Muscle layer of colon (tissue), 2 donors: ENCODE data around the gene MYL7.

Experiments
- H3K27ac ChIP-seq: one replicate; pipeline ENCODE4 v1.7.0; 2013; ENCODE audit warnings: low read depth, mild to moderate bottlenecking, low read length, moderate library complexity
- H3K27me3 ChIP-seq, 2 donors: one replicate each; pipeline ENCODE4 v1.7.0; 2013; ENCODE audit warnings: low read length in 2 of 2, mild to moderate bottlenecking in 2 of 2; ENCODE audit not compliant: insufficient read depth in 2 of 2, control insufficient read depth in 1 of 2
- H3K36me3 ChIP-seq: one replicate; pipeline ENCODE4 v1.7.0; 2013; ENCODE audit warnings: mild to moderate bottlenecking, low read length; ENCODE audit not compliant: insufficient read depth
- H3K4me1 ChIP-seq: one replicate; pipeline ENCODE4 v1.7.0; 2013; ENCODE audit warnings: mild to moderate bottlenecking, low read length; ENCODE audit not compliant: insufficient read depth
- H3K4me3 ChIP-seq, 2 donors: one replicate each; pipeline ENCODE4 v1.7.0; 2013; ENCODE audit warnings: low read length in 2 of 2, low read depth in 1 of 2, mild to moderate bottlenecking in 1 of 2, moderate library complexity in 1 of 2
- H3K9ac ChIP-seq: one replicate; pipeline ENCODE4 v1.7.0; 2013; ENCODE audit warnings: low read length
- H3K9me3 ChIP-seq: one replicate; pipeline ENCODE4 v1.7.0; 2013; ENCODE audit warnings: mild to moderate bottlenecking, low read length
- donor health status: abdominal sarcoma.
- donor health status: Adenocarcinoma of cecum.

Gene MYL7

GRCh38 chr7:44154703-44155102 is 13.6 kb upstream of the MYL7 start:
- Histone ChIP-seq H3K4me3 (no peak overlapping the region), H3K4me1 (no peaks in the 10 kb centered on the region), H3K9me3 (no peaks in the 10 kb centered on the region), H3K36me3 (no peaks in the 10 kb centered on the region), H3K27me3 (no peaks in the 10 kb centered on the region), H3K9ac (no peak overlapping the region), H3K27ac (no peak overlapping the region)

GRCh38 chr7:44153948-44154335 is 12.8 kb upstream of the MYL7 start:
- Histone ChIP-seq H3K4me3 (no peak overlapping the region), H3K9ac (no peak overlapping the region), H3K27ac (no peak overlapping the region), H3K4me1 (no peaks in the 10 kb centered on the region), H3K36me3 (no peaks in the 10 kb centered on the region), H3K27me3 (no peaks in the 10 kb centered on the region), H3K9me3 (no peaks in the 10 kb centered on the region)

- Histone ChIP-seq H3K27me3 (no peaks in the 10 kb centered on the region), H3K27ac (no peak overlapping the region), H3K4me3 (no peak overlapping the region)
These were observed 12.1 kb upstream of the MYL7 start for GRCh38 chr7:44152971-44153947.

GRCh38 chr7:44151956-44152355 is 10.8 kb upstream of the MYL7 start:
- no peak overlapping the region for H3K9ac ChIP-seq
- no peaks in the 10 kb centered on the region for H3K4me1 ChIP-seq
- H3K27ac ChIP-seq: no peak overlapping the region
- H3K27me3 ChIP-seq: no peaks in the 10 kb centered on the region
- H3K9me3 ChIP-seq: no peaks in the 10 kb centered on the region
- H3K4me3 ChIP-seq: no peak overlapping the region
- H3K36me3 ChIP-seq: no peaks in the 10 kb centered on the region

More at GRCh38 chr7:44152971-44153947, 12.1 kb upstream of the MYL7 start:
- Histone ChIP-seq H3K9me3 (no peaks in the 10 kb centered on the region), H3K4me1 (no peaks in the 10 kb centered on the region), H3K36me3 (no peaks in the 10 kb centered on the region), H3K9ac (no peak overlapping the region)

GRCh38 chr7:44150966-44151941 is 10.1 kb upstream of the MYL7 start:
- Histone ChIP-seq H3K4me3 (no peak overlapping the region), H3K9ac (no peak overlapping the region), H3K4me1 (no peaks in the 10 kb centered on the region), H3K27me3 (peaks cover 0 to 5% of the 10 kb centered on the region in 2 donors), H3K9me3 (no peaks in the 10 kb centered on the region), H3K27ac (no peak overlapping the region), H3K36me3 (no peaks in the 10 kb centered on the region)

- Histone ChIP-seq H3K27me3 (peaks cover 0 to 11% of the 10 kb centered on the region in 2 donors), H3K9ac (no peak overlapping the region), H3K4me3 (no peak overlapping the region), H3K4me1 (no peaks in the 10 kb centered on the region), H3K36me3 (no peaks in the 10 kb centered on the region), H3K27ac (no peak overlapping the region), H3K9me3 (no peaks in the 10 kb centered on the region)
These were observed 9.3 kb upstream of the MYL7 start for GRCh38 chr7:44150466-44150832.

- Histone ChIP-seq H3K9me3 (no peaks in the 10 kb centered on the region), H3K27me3 (peaks cover 0 to 17% of the 10 kb centered on the region in 2 donors), H3K4me3 (no peak overlapping the region), H3K9ac (no peak overlapping the region), H3K36me3 (no peaks in the 10 kb centered on the region), H3K27ac (no peak overlapping the region), H3K4me1 (no peaks in the 10 kb centered on the region)
These were observed 8.7 kb upstream of the MYL7 start for GRCh38 chr7:44149571-44150465.

GRCh38 chr7:44148961-44149536 is 7.9 kb upstream of the MYL7 start:
- Histone ChIP-seq H3K4me3 (no peak overlapping the region), H3K36me3 (no peaks in the 10 kb centered on the region), H3K9ac (no peak overlapping the region), H3K4me1 (no peaks in the 10 kb centered on the region), H3K9me3 (no peaks in the 10 kb centered on the region), H3K27ac (no peak overlapping the region), H3K27me3 (peaks cover 0 to 24% of the 10 kb centered on the region in 2 donors)

- H3K27ac ChIP-seq: no peak overlapping the region
- H3K4me3 ChIP-seq: no peak overlapping the region
- no peaks in the 10 kb centered on the region for H3K36me3 ChIP-seq
- H3K9me3 ChIP-seq: no peaks in the 10 kb centered on the region
- no peak overlapping the region for H3K9ac ChIP-seq
- peaks cover 0 to 24% of the 10 kb centered on the region in 2 donors for H3K27me3 ChIP-seq
- no peaks in the 10 kb centered on the region for H3K4me1 ChIP-seq
These were observed 7.0 kb upstream of the MYL7 start for GRCh38 chr7:44148166-44148565.

GRCh38 chr7:44147026-44147991 is 6.2 kb upstream of the MYL7 start:
- Histone ChIP-seq H3K36me3 (no peaks in the 10 kb centered on the region), H3K9ac (no peak overlapping the region), H3K27ac (no peak overlapping the region), H3K4me1 (no peaks in the 10 kb centered on the region), H3K27me3 (peaks cover 0 to 24% of the 10 kb centered on the region in 2 donors), H3K4me3 (no peak overlapping the region), H3K9me3 (no peaks in the 10 kb centered on the region)
